HL-60 (cell line): ENCODE results near the gene CFAP74.

Source experiments
- GABPA ChIP-seq: IDR thresholded peaks from 2 replicates; pipeline ENCODE4 v1.6.1; 2012; ENCODE audit warnings: low read depth
- POLR2AphosphoS5 ChIP-seq: IDR thresholded peaks from 2 replicates; pipeline ENCODE4 v1.6.1; 2012; ENCODE audit warnings: low read depth
- SPI1 ChIP-seq: IDR thresholded peaks from 2 replicates; pipeline ENCODE4 v1.6.1; 2012; ENCODE audit warnings: low read depth, mild to moderate bottlenecking, borderline replicate concordance
- TF ChIP-seq, protein P1 (sequence below): IDR thresholded peaks from one replicate; pipeline ENCODE4 v1.5.1; 2011; ENCODE audit warnings: low read length, control low read depth, inconsistent platforms; ENCODE audit not compliant: insufficient read depth
- TF ChIP-seq, protein P2 (sequence below): IDR thresholded peaks from 2 replicates; pipeline ENCODE4 v1.6.1; 2012; ENCODE audit warnings: low read depth; ENCODE audit not compliant: insufficient replicate concordance

DNA sequence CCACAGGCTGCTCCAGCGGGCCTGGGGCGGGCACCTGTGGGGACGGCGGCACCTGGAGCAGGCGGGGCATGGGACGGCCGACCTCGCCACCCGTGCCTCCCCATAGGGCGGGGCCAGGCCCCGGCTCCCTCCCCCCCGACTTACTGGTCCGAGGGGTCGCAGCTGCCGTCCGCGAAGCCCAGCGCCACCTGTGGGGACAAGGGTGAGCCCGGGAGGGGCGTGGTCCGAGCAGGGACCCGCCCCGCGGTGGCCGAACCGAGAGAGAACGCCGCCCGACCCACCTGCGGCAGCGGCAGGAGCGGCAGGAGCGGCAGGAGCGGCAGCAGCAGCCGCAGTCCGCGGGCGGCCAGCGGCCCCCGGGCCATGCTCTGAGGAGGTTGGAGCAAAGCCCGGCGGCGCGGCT is 84.7 kb downstream of the CFAP74 start, which contains the start of gene TMEM52:
- TF ChIP-seq, protein P1, sequence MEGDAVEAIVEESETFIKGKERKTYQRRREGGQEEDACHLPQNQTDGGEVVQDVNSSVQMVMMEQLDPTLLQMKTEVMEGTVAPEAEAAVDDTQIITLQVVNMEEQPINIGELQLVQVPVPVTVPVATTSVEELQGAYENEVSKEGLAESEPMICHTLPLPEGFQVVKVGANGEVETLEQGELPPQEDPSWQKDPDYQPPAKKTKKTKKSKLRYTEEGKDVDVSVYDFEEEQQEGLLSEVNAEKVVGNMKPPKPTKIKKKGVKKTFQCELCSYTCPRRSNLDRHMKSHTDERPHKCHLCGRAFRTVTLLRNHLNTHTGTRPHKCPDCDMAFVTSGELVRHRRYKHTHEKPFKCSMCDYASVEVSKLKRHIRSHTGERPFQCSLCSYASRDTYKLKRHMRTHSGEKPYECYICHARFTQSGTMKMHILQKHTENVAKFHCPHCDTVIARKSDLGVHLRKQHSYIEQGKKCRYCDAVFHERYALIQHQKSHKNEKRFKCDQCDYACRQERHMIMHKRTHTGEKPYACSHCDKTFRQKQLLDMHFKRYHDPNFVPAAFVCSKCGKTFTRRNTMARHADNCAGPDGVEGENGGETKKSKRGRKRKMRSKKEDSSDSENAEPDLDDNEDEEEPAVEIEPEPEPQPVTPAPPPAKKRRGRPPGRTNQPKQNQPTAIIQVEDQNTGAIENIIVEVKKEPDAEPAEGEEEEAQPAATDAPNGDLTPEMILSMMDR: no peak
- TF ChIP-seq GABPA (no peak), POLR2AphosphoS5 (no peak), SPI1 (no peak)
- TF ChIP-seq, protein P2, sequence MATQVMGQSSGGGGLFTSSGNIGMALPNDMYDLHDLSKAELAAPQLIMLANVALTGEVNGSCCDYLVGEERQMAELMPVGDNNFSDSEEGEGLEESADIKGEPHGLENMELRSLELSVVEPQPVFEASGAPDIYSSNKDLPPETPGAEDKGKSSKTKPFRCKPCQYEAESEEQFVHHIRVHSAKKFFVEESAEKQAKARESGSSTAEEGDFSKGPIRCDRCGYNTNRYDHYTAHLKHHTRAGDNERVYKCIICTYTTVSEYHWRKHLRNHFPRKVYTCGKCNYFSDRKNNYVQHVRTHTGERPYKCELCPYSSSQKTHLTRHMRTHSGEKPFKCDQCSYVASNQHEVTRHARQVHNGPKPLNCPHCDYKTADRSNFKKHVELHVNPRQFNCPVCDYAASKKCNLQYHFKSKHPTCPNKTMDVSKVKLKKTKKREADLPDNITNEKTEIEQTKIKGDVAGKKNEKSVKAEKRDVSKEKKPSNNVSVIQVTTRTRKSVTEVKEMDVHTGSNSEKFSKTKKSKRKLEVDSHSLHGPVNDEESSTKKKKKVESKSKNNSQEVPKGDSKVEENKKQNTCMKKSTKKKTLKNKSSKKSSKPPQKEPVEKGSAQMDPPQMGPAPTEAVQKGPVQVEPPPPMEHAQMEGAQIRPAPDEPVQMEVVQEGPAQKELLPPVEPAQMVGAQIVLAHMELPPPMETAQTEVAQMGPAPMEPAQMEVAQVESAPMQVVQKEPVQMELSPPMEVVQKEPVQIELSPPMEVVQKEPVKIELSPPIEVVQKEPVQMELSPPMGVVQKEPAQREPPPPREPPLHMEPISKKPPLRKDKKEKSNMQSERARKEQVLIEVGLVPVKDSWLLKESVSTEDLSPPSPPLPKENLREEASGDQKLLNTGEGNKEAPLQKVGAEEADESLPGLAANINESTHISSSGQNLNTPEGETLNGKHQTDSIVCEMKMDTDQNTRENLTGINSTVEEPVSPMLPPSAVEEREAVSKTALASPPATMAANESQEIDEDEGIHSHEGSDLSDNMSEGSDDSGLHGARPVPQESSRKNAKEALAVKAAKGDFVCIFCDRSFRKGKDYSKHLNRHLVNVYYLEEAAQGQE: no peak
